ENCODE measurements around the gene ENTR1. TPM values are rescaled to one million over a fixed set of nuclear protein-coding genes. Genes with fewer than 3 reads are reported as not detected.

ENTR1 gene
- total and polyA plus RNA-seq, 10 of the 15 experiments (the other 5 are each of a cell fraction or from before 2014, with no cell fraction given) = 8.2 to 96.4 (median 41.1) TPM

DNA sequence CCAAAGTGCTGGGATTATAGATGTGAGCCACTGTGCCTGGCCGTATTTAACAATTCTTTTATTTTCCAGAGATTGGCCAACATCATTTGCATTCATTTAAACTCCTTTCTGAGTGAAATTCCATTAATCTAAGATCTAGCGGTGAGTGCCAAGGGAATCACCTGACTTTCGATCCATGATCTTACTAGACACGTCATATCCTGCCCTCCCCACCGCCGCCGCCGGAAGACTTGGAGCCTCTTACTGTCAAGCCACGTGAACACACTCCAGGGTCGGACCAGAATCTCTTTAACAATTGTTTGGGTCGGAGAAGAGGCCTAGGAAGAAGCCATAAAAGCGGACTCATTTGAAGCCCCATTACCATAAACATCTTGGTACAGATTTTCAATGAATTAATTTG lies 16.4 kb upstream of the ENTR1 start:
- H3K9ac ChIP-seq (ENCODE audit: control insufficient read depth, insufficient read depth, low read length) = no peak overlapping the region
- DNase-seq (ENCODE audit: low read depth, low spot score) (no peak), ATAC-seq (no peak), FAIRE-seq (no peak)
- RAD21 ChIA-PET (ENCODE audit: unreplicated experiment) = no interaction called here
- intact Hi-C loops (cut with micrococcal nuclease; ENCODE audit: unreplicated experiment) = no loop called here
- H3K79me2 ChIP-seq (ENCODE audit: control insufficient read depth, insufficient read depth, low read length) = no peaks in the 10 kb centered on the region
- H4K20me1 ChIP-seq (ENCODE audit: control insufficient read depth, insufficient read depth) = no peaks in the 10 kb centered on the region
- in situ Hi-C loops (cut with MboI) = no loop called here
- H3K27me3 ChIP-seq (replicated peaks in 1 of 2; ENCODE audit: control insufficient read depth in 2 of 2, insufficient read depth in 2 of 2, low read length in 1 of 2) = no peaks in the 10 kb centered on the region
- H3K4me3 ChIP-seq = no peak overlapping the region
- POLR2A ChIA-PET = no interaction called here
- H3K27ac ChIP-seq (ENCODE audit: control insufficient read depth, insufficient read depth) = no peak overlapping the region
- no peaks in the 10 kb centered on the region for H3K9me3 ChIP-seq (replicated peaks; ENCODE audit: control insufficient read depth, insufficient read depth, low read length)
- no peaks in the 10 kb centered on the region for H3K4me1 ChIP-seq (ENCODE audit: control insufficient read depth, insufficient read depth, low read length)
- no peak overlapping the region for H3K4me2 ChIP-seq (ENCODE audit: control insufficient read depth, insufficient read depth)
- BruUV-seq (replicated peaks) = no TSS peak
- SMC1A ChIA-PET (ENCODE audit: uncharacterized antibody, unreplicated experiment) = no interaction called here
- H3K36me3 ChIP-seq (ENCODE audit: control insufficient read depth in 2 of 2, insufficient read depth in 2 of 2, low read length in 1 of 2) = peaks cover 13 to 23% of the 10 kb centered on the region in 2 experiments; a peak in 3 of 4 replicates
- 96% methylated on average over 12 of the region's 12 CpGs for WGBS (ENCODE audit: insufficient coverage, insufficient replicate concordance, low lambda C conversion rate, missing lambda C conversion rate)
- CTCF ChIA-PET = no interaction called here
- no peak overlapping the region for H2AFZ ChIP-seq (ENCODE audit: control insufficient read depth, low read depth, low read length)
- TF ChIP-seq GATAD2B (conservative IDR thresholded peaks at IDR 0.05; ENCODE audit: low read depth) (no peak), CBX3 (IDR thresholded peaks at IDR 0.05; ENCODE audit: borderline replicate concordance, low read depth) (no peak), NR2F1 (conservative IDR thresholded peaks at IDR 0.05) (no peak), CBX5 (IDR thresholded peaks at IDR 0.05; ENCODE audit: low read depth) (no peak), ZBTB4 (CRISPR knock-in tag; IDR thresholded peaks at IDR 0.05) (no peak), SREBF1 (IDR thresholded peaks at IDR 0.05; ENCODE audit: low read length) (no peak), SIN3A (IDR thresholded peaks at IDR 0.05; ENCODE audit: low read depth, low read length) (no peak), RFX5 (IDR thresholded peaks at IDR 0.05; ENCODE audit: low read depth, low read length) (no peak), CHD1 (IDR thresholded peaks at IDR 0.05; ENCODE audit: low read depth, low read length) (no peak), NFYB (IDR thresholded peaks at IDR 0.05; ENCODE audit: insufficient read depth, low read depth, low read length) (no peak), YBX1 (IDR thresholded peaks at IDR 0.05) (no peak), BCL11A (IDR thresholded peaks at IDR 0.05; ENCODE audit: low read depth, low read length) (no peak), RAD51 (IDR thresholded peaks at IDR 0.05) (no peak)
- TF ChIP-seq, protein P1, sequence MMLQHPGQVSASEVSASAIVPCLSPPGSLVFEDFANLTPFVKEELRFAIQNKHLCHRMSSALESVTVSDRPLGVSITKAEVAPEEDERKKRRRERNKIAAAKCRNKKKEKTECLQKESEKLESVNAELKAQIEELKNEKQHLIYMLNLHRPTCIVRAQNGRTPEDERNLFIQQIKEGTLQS (IDR thresholded peaks at IDR 0.05; ENCODE audit: borderline replicate concordance, extremely low read depth, low read depth, low read length) = no peak
- TF ChIP-seq, protein P2, sequence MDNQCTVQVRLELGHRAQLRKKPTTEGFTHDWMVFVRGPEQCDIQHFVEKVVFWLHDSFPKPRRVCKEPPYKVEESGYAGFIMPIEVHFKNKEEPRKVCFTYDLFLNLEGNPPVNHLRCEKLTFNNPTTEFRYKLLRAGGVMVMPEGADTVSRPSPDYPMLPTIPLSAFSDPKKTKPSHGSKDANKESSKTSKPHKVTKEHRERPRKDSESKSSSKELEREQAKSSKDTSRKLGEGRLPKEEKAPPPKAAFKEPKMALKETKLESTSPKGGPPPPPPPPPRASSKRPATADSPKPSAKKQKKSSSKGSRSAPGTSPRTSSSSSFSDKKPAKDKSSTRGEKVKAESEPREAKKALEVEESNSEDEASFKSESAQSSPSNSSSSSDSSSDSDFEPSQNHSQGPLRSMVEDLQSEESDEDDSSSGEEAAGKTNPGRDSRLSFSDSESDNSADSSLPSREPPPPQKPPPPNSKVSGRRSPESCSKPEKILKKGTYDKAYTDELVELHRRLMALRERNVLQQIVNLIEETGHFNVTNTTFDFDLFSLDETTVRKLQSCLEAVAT (IDR thresholded peaks at IDR 0.05) = no peak
- TF ChIP-seq, protein P3, sequence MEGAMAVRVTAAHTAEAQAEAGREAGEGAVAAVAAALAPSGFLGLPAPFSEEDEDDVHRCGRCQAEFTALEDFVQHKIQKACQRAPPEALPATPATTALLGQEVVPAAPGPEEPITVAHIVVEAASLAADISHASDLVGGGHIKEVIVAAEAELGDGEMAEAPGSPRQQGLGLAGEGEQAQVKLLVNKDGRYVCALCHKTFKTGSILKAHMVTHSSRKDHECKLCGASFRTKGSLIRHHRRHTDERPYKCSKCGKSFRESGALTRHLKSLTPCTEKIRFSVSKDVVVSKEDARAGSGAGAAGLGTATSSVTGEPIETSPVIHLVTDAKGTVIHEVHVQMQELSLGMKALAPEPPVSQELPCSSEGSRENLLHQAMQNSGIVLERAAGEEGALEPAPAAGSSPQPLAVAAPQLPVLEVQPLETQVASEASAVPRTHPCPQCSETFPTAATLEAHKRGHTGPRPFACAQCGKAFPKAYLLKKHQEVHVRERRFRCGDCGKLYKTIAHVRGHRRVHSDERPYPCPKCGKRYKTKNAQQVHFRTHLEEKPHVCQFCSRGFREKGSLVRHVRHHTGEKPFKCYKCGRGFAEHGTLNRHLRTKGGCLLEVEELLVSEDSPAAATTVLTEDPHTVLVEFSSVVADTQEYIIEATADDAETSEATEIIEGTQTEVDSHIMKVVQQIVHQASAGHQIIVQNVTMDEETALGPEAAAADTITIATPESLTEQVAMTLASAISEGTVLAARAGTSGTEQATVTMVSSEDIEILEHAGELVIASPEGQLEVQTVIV (IDR thresholded peaks at IDR 0.05; ENCODE audit: borderline replicate concordance, partially characterized antibody) = no peak

All from GM12878 (cell line).